ENCODE measurements around the gene ACY1. TPM values are rescaled to one million over a fixed set of nuclear protein-coding genes. Genes with fewer than 3 reads are reported as not detected.

Gene ACY1
- total and polyA plus RNA-seq, 2 of the 13 experiments (the other 11 are each of a cell fraction or from before 2014, with no cell fraction given), result 113 to 162 TPM

DNA sequence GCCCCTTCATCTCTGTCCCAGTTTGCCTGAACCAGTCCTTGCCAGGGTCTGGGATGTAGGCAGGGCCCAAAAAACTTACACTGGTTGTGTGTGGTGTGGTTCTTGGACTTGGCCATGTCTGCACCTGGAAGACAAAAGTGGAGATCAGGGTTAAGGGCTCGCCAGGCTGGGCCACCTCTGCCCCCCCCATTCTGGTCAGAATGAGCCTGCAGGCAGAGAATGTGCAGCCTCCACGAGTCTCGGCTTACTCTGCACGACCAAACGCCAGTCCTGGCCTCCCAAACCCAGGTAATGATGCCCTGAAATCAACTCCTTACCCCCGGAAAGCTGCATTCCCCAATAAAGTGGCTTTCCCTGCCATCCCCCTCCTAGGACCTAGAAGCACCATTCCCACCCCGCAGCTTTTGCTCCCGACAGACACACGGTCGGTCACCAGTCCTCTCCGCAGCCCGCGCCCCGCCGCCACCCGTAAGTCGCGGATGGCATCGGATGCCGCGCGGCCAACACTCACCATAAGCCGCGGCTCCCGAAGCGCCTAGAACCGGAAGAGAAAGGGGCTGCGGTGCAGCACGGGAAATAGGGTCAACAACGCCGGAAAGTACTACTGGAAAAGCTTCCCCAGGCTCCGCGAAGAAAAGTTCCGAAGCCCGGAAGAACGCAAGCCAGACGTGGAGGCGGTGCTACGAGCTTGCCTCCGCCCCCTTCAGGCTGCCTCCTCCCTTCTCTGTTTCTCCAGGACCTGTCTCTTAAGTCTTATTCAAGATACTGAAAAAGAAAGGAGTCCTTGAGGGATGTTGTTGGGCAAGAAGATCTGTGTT is 12.2 kb downstream of the ACY1 start, which contains the start of gene RPL29 (continued):
- TF ChIP-seq ZNF207 (IDR thresholded peaks at IDR 0.05; ENCODE audit: borderline replicate concordance) (no peak), E2F1 (CRISPR knock-in tag; IDR thresholded peaks at IDR 0.05) (peak; percentile 56; the same call in 1 of the 2 replicates), ZNF773 (CRISPR knock-in tag; IDR thresholded peaks at IDR 0.05; ENCODE audit: borderline replicate concordance) (no peak; the same call in none of the 2 replicates), LCORL (IDR thresholded peaks at IDR 0.05) (no peak), LCORL (CRISPR knock-in tag; IDR thresholded peaks at IDR 0.05) (peak; percentile 13; the same call in 1 of the 2 replicates), MTF1 (CRISPR knock-in tag; IDR thresholded peaks at IDR 0.05) (peak; percentile 36; the same call in 1 of the 2 replicates), CREB1 (IDR thresholded peaks at IDR 0.05) (peak; percentile 54; the same call in 1 of the 2 replicates), CREB1 (CRISPR knock-in tag; IDR thresholded peaks at IDR 0.05) (peak; percentile 87), THRA (CRISPR knock-in tag; IDR thresholded peaks at IDR 0.05; ENCODE audit: borderline replicate concordance) (peak; percentile 79), SAP130 (CRISPR knock-in tag; IDR thresholded peaks at IDR 0.05; ENCODE audit: low read depth) (peak; percentile 95), SALL2 (CRISPR knock-in tag; IDR thresholded peaks at IDR 0.05) (peak; percentile 89), HES4 (CRISPR knock-in tag; IDR thresholded peaks at IDR 0.05; ENCODE audit: borderline replicate concordance) (peak; percentile 89), GTF2F1 (IDR thresholded peaks at IDR 0.05; ENCODE audit: low read length) (peak; percentile 91; the same call in 1 of the 2 replicates), ZKSCAN1 (IDR thresholded peaks at IDR 0.05; ENCODE audit: low read length) (no peak), FOXC1 (CRISPR knock-in tag; IDR thresholded peaks at IDR 0.05; ENCODE audit: borderline replicate concordance) (peak; percentile 96), SMC3 (IDR thresholded peaks at IDR 0.05; ENCODE audit: low read length) (no peak), FOSL1 (CRISPR knock-in tag; IDR thresholded peaks at IDR 0.05; ENCODE audit: borderline replicate concordance) (no peak), ZNF609 (CRISPR knock-in tag; IDR thresholded peaks at IDR 0.05; ENCODE audit: borderline replicate concordance) (peak; percentile 68; the same call in 1 of the 2 replicates), ZNF468 (CRISPR knock-in tag; IDR thresholded peaks at IDR 0.05) (peak; percentile 84; the same call in 1 of the 2 replicates)
- TF ChIP-seq, protein P1, sequence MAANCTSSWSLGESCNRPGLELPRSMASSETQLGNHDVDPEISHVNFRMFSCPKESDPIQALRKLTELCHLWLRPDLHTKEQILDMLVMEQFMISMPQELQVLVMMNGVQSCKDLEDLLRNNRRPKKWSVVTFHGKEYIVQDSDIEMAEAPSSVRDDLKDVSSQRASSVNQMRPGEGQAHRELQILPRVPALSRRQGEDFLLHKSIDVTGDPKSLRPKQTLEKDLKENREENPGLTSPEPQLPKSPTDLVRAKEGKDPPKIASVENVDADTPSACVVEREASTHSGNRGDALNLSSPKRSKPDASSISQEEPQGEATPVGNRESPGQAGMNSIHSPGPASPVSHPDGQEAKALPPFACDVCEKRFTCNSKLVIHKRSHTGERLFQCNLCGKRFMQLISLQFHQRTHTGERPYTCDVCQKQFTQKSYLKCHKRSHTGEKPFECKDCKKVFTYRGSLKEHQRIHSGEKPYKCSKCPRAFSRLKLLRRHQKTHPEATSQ (CRISPR knock-in tag; IDR thresholded peaks at IDR 0.05; ENCODE audit: borderline replicate concordance), result peak; percentile 86; the same call in 1 of the 2 replicates

Data from HepG2 (cell line).